ACHN (cell line): Measurements from ENCODE around the gene ANKRD13B.
"Not testable (repeated sequence)": the region's sequence is repeated elsewhere in the genome, so short reads cannot be mapped to it uniquely, and the experiment has no call there.

Experiments used
- DNase-seq: peaks from one replicate; pipeline ENCODE4 v3.0.0-alpha.2; 2015
- in situ Hi-C: cut with HindIII; loops from 2 replicates; pipeline ENCODE4 v1.10.0; 2017; ENCODE audit warnings: low sequenced_read_pairs, low pct_ligation_motif_present, low pct_unique_long_range_greater_than_20kb

The ANKRD13B gene

GRCh38 chr17:29622337-29623282, 29.7 kb downstream of the ANKRD13B start, which contains the start of gene CORO6:
CORO6 (minus strand) TSS chr17:29622912; CDS start chr17:29621421, 1,491 bp downstream.
- peak; percentile 71 for DNase-seq
- in situ Hi-C loops: no loop called here

DNA sequence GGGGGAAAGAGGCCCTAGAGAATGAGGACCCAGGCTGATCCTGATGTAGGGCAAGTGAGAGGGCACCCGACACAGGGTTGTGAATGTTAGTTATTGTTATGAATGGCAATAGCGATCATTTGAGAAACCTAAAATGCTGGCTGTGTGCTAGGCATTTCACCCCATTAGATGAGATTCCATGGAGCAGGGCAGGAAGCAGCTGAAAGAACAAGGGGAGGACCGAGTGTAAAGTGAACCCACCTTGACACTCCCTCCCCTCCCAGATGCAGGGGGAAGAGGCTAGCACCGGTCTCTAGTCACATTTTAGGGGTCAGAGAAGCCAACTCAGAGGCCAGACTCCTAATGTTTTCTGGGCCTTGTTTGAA, 30.3 kb downstream of the ANKRD13B start:
- in situ Hi-C loops: no loop called here
- no peak for DNase-seq

DNA sequence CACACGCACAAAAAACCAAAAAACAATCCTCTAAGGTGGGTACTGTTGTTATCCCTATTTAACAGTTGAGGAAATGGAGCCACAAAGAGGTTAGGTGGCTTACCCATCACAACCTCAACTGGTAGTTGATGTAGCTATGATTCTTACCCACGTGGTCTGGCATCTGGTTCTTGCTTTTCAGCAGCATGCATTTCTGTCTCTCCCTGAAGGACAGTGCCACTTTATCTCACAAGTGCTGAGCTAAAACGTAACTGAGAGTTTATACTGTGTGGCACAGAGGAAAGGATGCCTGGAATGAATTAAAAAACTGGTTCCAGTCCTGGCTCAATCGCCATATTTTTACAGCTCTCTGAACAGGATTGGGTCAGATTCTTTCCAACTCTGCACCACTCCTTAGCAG, 31.7 kb downstream of the ANKRD13B start:
- in situ Hi-C loops: no loop called here
- no peak for DNase-seq

DNA sequence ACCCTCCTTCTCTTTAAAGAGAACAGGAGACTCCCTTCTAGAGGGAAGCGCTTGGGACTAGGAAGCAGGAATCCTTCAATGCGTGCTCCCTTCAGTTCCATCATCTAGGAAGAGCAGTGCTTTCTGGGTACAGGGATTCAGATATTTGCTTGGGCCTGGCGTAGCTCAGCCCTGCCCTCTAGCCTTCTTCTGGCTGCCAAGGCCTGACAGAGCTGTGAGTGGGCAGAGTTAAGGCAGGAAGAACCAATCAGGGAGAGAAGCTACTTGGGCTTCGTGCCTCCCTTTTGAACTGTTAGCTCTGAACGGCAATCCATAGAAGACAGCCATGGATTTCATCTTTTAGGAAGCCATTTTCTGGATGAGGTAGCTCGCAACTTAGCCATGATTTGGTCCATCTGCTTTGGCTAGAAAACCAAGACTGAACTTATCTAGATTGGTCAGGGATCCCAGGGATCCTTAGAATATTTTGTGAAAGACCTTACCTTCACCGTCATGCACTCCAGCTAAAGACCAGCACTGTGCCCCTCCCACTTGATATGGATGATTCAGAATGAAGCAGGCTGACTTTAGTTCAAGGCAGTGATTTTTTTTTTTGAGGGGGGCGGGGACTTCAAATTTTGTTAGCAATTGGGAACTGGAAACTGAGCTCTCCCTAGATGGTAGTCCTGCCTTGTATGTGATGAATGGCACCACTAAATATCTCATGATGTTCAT, 32.3 kb downstream of the ANKRD13B start:
- DNase-seq: peak; percentile 98
- in situ Hi-C loops: no loop called here

DNA sequence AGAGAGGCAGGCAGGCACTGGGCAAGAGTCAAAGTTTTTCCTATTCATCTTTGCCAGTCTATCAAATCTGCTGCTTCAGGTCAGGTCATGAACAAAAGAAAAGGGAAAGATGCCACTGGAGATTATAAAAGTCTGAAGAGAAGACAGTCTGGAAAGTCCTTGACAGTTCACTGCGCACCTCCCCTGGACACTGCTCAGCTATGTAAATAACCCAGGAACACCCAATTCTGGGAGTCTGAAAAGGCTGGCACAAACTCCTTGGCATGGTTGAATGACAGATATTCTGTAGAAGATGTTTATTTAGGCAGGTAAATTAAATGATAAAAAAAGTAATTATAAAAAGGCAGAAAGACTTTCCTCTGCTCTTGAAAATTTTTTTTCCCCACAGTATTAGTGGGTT, 35.0 kb downstream of the ANKRD13B start:
- DNase-seq: no peak
- in situ Hi-C loops: no loop called here

- in situ Hi-C loops: no loop called here
- DNase-seq: no peak
These were observed 35.7 kb downstream of the ANKRD13B start for GRCh38 chr17:29628644-29629043.

DNA sequence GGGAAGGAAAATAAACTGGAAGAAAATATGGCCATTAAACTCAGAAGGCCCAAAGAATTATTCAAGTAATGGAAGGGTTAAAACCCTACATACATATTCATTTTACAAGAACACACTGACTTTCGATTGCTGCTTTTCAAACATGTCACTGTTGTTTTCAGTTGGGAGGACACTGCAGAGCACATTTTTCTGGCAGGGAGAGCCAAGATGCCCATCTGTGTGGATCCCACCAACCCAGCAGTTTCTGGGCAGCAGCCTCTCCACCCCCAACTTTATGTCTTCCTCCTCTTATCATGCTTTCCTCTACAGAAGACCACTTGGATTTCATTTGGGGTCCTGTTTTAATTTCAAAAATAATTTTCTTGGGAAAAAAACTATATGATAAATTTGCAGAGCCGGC, 36.9 kb downstream of the ANKRD13B start:
- no peak for DNase-seq
- in situ Hi-C loops: no loop called here

- no peak for DNase-seq
- in situ Hi-C loops: no loop called here
These were observed 37.8 kb downstream of the ANKRD13B start for GRCh38 chr17:29630630-29631193.

DNA sequence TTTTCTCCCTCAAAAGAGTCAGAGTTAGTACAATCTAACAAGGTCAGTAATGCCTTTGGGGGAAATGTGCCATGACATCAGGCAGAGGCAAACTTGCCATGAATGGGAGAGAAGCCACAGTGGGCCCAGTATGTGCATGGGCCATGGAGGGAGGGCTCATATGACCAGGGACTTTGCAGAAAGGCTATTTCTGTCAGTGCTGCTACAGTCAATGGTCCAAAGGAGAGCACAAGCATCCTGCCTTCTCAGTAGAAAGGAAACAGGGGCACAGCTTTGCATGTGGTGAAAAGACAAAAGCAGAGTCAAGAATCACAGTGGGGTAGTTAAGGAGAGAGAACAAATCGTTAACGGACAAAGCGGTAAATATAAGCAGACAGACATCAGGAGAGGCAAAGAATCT, 41.0 kb downstream of the ANKRD13B start:
- no peak for DNase-seq
- in situ Hi-C loops: no loop called here

DNA sequence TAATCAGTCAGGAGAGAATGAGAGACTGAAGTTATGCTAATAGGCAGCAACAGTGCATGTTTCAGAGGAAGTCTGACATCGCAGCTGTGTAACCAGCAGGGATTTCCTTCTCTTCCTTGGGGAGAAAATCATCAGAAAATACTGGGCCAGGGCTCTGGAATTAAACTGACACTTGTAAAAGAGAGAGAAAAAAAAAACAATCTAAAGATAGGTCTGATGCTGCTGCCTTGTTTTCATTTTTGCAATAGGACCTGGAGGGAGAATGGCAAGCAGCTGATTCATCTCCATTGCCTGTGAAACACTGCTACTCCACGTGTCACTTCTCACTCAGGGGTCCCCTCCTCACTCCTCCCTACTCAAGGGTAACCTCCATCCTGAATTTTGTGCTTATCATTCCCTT, 47.5 kb downstream of the ANKRD13B start:
- DNase-seq: no peak
- in situ Hi-C loops: no loop called here

- no peak for DNase-seq
- in situ Hi-C loops: no loop called here
These were observed 48.2 kb downstream of the ANKRD13B start for GRCh38 chr17:29640981-29641642.

GRCh38 chr17:29642171-29642611, 49.3 kb downstream of the ANKRD13B start:
- DNase-seq: no peak
- in situ Hi-C loops: no loop called here

- DNase-seq: no peak
- in situ Hi-C loops: no loop called here
These were observed 50.9 kb downstream of the ANKRD13B start for GRCh38 chr17:29643817-29644160.

DNA sequence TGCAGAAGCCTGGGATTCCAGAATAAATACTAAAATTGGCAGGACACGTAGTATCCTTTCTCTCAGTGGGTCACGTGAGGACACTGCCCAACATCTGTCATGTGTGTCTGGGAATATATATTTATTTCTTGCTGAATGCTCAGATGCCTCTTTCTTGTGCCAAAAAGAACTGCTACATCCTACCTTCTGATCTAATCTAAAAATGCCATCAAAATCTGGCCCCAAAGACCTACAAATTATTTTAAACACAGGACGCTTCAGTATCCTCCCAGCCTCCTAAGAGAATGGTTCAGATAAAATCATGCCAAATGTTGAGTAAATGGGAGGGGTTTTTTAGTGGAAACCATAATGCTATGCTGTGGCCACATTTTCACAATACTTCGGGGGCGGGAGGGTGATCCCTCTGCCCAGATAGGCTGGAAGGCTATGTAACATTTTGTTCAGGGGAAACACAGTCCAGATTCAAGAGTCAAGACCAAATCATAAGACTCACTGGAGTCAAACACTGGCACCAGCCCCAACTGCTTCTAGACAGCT, 52.7 kb downstream of the ANKRD13B start:
- no peak for DNase-seq
- in situ Hi-C loops: no loop called here

- in situ Hi-C loops: no loop called here
- no peak for DNase-seq
These were observed 55.1 kb downstream of the ANKRD13B start for GRCh38 chr17:29648005-29648404.

DNA sequence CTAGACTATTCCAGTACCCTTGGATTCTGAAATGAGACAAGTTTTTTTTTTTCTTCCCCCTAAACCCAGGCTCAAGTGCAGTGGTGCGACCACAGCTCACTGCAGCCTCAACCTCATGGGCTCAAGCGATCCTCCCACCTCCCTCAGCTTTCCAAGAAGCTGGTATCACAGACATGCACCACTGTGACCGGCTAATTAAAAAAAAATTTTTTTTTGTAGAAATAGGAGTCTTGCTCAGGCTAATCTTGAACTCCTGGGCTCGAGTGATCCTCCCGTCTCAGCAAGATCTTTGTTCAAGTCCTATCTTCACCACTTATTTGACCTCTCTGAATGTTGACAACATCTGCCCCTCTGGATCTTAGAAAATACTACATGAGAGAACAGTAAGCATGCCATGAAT, 56.4 kb downstream of the ANKRD13B start:
- in situ Hi-C loops: no loop called here
- no peak for DNase-seq

GRCh38 chr17:29650396-29650795, 57.5 kb downstream of the ANKRD13B start:
- no peak for DNase-seq
- in situ Hi-C loops: loop anchor here (25.0 kb wide), 1 partner anchor 287 kb away; the partner anchor contains the start of genes EFCAB5 and SSH2

DNA sequence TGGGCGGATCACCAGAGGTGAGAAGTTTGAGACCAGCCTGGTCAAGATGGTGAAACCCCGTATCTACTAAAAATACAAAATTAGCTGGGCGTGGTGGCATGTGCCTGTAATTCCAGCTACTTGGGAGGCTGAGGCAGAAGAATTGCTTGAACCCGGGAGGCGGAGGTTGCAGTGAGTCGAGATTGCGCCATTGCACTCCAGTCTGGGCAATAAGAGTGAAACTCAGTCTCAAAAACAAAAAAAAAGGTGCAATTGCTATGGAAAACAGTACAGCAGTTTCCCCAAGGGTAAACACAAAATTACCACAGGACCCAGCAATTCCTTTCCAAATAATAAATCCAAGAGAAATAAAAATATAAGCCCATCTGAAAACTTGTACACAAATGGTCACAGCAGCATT, 59.0 kb downstream of the ANKRD13B start:
- not testable (repeated sequence) for DNase-seq
- in situ Hi-C loops: loop anchor here (25.0 kb wide), 1 partner anchor 285 kb away; the partner anchor contains the start of genes EFCAB5 and SSH2
